Heart left ventricle (tissue), 16 donors: ENCODE data around the gene TEX36. TPM values are rescaled to one million over a fixed set of nuclear protein-coding genes. Genes with fewer than 3 reads are reported as not detected.

ENCODE experiments used
- ATAC-seq, 4 donors: fragments of 200-7000 bp; cut with Tn5 transposase; one replicate each; pipeline ENCODE4 v1.9.1; 2020 to 2022; ENCODE audit warnings: moderate library complexity in 4 of 4, mild to moderate bottlenecking in 3 of 4, moderate number of reproducible peaks in 1 of 4
- DNase-seq, 5 donors: peaks; one replicate each; pipeline ENCODE4 v3.0.0-alpha.2; 2020
- H3K27ac ChIP-seq, 12 donors: fragments of 200-600 bp; sonication (generic) in 4 of 12; one replicate each; pipeline versions ENCODE4 v1.5.0 to v1.8.0; 2016 to 2022; ENCODE audit warnings: mild to moderate bottlenecking in 2 of 12
- H3K27me3 ChIP-seq, 9 donors: fragments of 200-600 bp; sonication (generic) in 2 of 9; one replicate each; pipeline versions ENCODE4 v1.5.1 to v1.8.0; 2016 to 2022; ENCODE audit warnings: mild to moderate bottlenecking in 3 of 9
- H3K36me3 ChIP-seq, 9 donors: fragments of 200-600 bp; sonication (generic) in 2 of 9; one replicate each; pipeline versions ENCODE4 v1.5.0 to v1.8.0; 2018 to 2022; ENCODE audit warnings: mild to moderate bottlenecking in 2 of 9
- H3K4me1 ChIP-seq, 12 donors: fragments of 200-600 bp; sonication (generic) in 4 of 12; one replicate each; pipeline versions ENCODE4 v1.5.0 to v1.8.0; 2016 to 2022; ENCODE audit warnings: mild to moderate bottlenecking in 3 of 12
- H3K4me3 ChIP-seq, 12 donors: fragments of 200-600 bp; sonication (generic) in 4 of 12; one replicate each; pipeline versions ENCODE4 v1.5.0 to v1.8.0; 2017 to 2022; ENCODE audit warnings: mild to moderate bottlenecking in 9 of 12, moderate library complexity in 4 of 12
- H3K9me3 ChIP-seq, 12 donors: fragments of 200-600 bp; sonication (generic) in 4 of 12; one replicate each; pipeline versions ENCODE4 v1.5.0 to v1.8.0; 2016 to 2022; ENCODE audit warnings: mild to moderate bottlenecking in 1 of 12
- CTCF ChIP-seq, 12 donors: fragments of 200-600 bp; sonication (generic) in 4 of 12; IDR thresholded peaks; one replicate each; pipeline versions ENCODE4 v1.5.0 to v1.8.0; 2018 to 2022; ENCODE audit warnings: antibody characterized with exemption in 12 of 12, mild to moderate bottlenecking in 5 of 12
- POLR2A ChIP-seq, 2 donors: fragments of 450-650 bp; IDR thresholded peaks; one replicate each; pipeline ENCODE4 v1.6.1; 2017; ENCODE audit warnings: antibody characterized with exemption in 2 of 2, mild to moderate bottlenecking in 2 of 2, moderate library complexity in 2 of 2
- WGBS, 4 donors: extraction: QIAGEN DNeasy Blood & Tissue Kit in 2 of 4; methylation state at CpG; one replicate each; pipeline versions ENCODE4 v1.1.5 to v1.1.7; 2013 to 2018; 5-methylcytosine and 5-hydroxymethylcytosine counted together
- intact Hi-C, 10 donors: fragments of 100-400 bp; cut with DNase I; formaldehyde crosslinking; loops; one replicate each; pipeline versions ENCODE4 v1.11.1 to v1.14.2; 2022
- polyA plus RNA-seq, 2 donors: library from polyadenylated mRNA; stranded (reverse); fragments of 200-250 nt; gene quantifications; one replicate each; pipeline ENCODE4 v1.2.3, GENCODE V29; 2013
- total RNA-seq, 9 donors: library from RNA; depleted of rRNA in 2 of 9; stranded (reverse); fragments of >200 nt in 2 of 9; fragmentation: NEBNext Ultra II Directional in 3 of 9; extraction: Animal tissue kit (Norgen Biotek cat#: 25700) in 3 of 9; gene quantifications; one replicate each; pipeline versions ENCODE4 v1.1.0 to v1.2.4, GENCODE V29; 2016 to 2023
- donor health status: ischemic (EF 13 %, LVEDD 7.1; RV severe dilation, severe dysfunction).
- donor health status: healthy with polysubstance abuse.
- donor health status: DM: no; HTN: yes; CAD: no.
- donor health status: DM: no; HTN: no; CAD: no.
- donor health status: ischemic (EF 25% LVEDD 6.9; RV normal size, moderate dysfunction).
- donor health status: ischemic (EF 25% LVEDD 5.7; RV mildly dilated, moderate dysfunction).
- donor health status: healthy.
- donor health status: DM: yes; HTN: yes; CAD: no.
- donor health status: ischemic (EF 35%, LVEDD 5.7; RV mildly dilated, moderate dysfunction).
- donor health status: nonischemic (EF 11% LVEDD 7.7; RV severe dilation, severe dysfunction).
- donor health status: DM: yes; HTN: yes; CAD: no.
- donor health status: PGD.
- donor health status: ischemic (EF 29% LVEDD 5.4; RV normal size, mild dysfunction).
- donor health status: nonischemic (EF 23%, LVEDD 6.1; RV moderate dilation, normal function).

Gene TEX36
- total and polyA plus RNA-seq, 11 donors: not detected

GRCh38 chr10:125611756-125612155, 71.2 kb downstream of the TEX36 start:
- H3K27ac ChIP-seq: no peak overlapping the region
- H3K9me3 ChIP-seq: no peaks in the 10 kb centered on the region
- H3K36me3 ChIP-seq: no peaks in the 10 kb centered on the region
- 80 to 95% (median 91%) methylated on average over 1 of the region's 1 CpG for WGBS, 4 donors
- intact Hi-C loops: no loop called here
- no peaks in the 10 kb centered on the region for H3K4me1 ChIP-seq
- ATAC-seq (no peak), DNase-seq (no peak)
- TF ChIP-seq POLR2A (IDR thresholded peaks at IDR 0.05): no peak
- TF ChIP-seq CTCF (IDR thresholded peaks at IDR 0.05): no peak
- H3K4me3 ChIP-seq: no peak overlapping the region
- H3K27me3 ChIP-seq: no peaks in the 10 kb centered on the region

- ATAC-seq (no peak), DNase-seq (no peak)
- no peaks in the 10 kb centered on the region for H3K9me3 ChIP-seq
- no peak overlapping the region for H3K27ac ChIP-seq
- WGBS, 4 donors: 56 to 71% (median 62%) methylated on average over 2 of the region's 2 CpGs
- TF ChIP-seq POLR2A (IDR thresholded peaks at IDR 0.05) (no peak), CTCF (IDR thresholded peaks at IDR 0.05) (no peak)
- H3K4me1 ChIP-seq: no peaks in the 10 kb centered on the region
- no peaks in the 10 kb centered on the region for H3K27me3 ChIP-seq
- no peak overlapping the region for H3K4me3 ChIP-seq
- intact Hi-C loops: no loop called here
- no peaks in the 10 kb centered on the region for H3K36me3 ChIP-seq
Observed at GRCh38 chr10:125611216-125611615, 71.7 kb downstream of the TEX36 start.

GRCh38 chr10:125609859-125610258, 73.1 kb downstream of the TEX36 start:
- no peak overlapping the region for H3K27ac ChIP-seq
- DNase-seq: no peak
- H3K4me1 ChIP-seq: no peaks in the 10 kb centered on the region
- intact Hi-C loops: no loop called here
- H3K36me3 ChIP-seq: no peaks in the 10 kb centered on the region
- H3K27me3 ChIP-seq: peaks cover 0 to 3% (median 0%) of the 10 kb centered on the region in 9 donors
- WGBS, 4 donors: 76 to 80% (median 79%) methylated on average over 4 of the region's 4 CpGs
- TF ChIP-seq POLR2A (IDR thresholded peaks at IDR 0.05): no peak
- TF ChIP-seq CTCF (IDR thresholded peaks at IDR 0.05): no peak
- H3K4me3 ChIP-seq: no peak overlapping the region
- no peak for ATAC-seq
- H3K9me3 ChIP-seq: no peaks in the 10 kb centered on the region

- no peaks in the 10 kb centered on the region for H3K36me3 ChIP-seq
- peaks cover 0 to 4% (median 0%) of the 10 kb centered on the region in 9 donors for H3K27me3 ChIP-seq
- ATAC-seq: no peak
- no peaks in the 10 kb centered on the region for H3K4me1 ChIP-seq
- intact Hi-C loops: no loop called here
- no peak for DNase-seq
- 89 to 93% (median 92%) methylated on average over 8 of the region's 8 CpGs for WGBS, 4 donors
- H3K4me3 ChIP-seq: no peak overlapping the region
- no peaks in the 10 kb centered on the region for H3K9me3 ChIP-seq
- TF ChIP-seq POLR2A (IDR thresholded peaks at IDR 0.05) (no peak), CTCF (IDR thresholded peaks at IDR 0.05) (no peak)
- H3K27ac ChIP-seq: no peak overlapping the region
Observed at GRCh38 chr10:125608474-125608873, 74.5 kb downstream of the TEX36 start.
